ENCODE data around the gene PRKACG. TPM values are rescaled to one million over a fixed set of nuclear protein-coding genes. Genes with fewer than 3 reads are reported as not detected.
A peak's percentile ranks its signal among the peaks of the same experiment; 100 is the strongest.

PRKACG gene
- total RNA-seq, 4 donors from 2014 or later = not detected

DNA sequence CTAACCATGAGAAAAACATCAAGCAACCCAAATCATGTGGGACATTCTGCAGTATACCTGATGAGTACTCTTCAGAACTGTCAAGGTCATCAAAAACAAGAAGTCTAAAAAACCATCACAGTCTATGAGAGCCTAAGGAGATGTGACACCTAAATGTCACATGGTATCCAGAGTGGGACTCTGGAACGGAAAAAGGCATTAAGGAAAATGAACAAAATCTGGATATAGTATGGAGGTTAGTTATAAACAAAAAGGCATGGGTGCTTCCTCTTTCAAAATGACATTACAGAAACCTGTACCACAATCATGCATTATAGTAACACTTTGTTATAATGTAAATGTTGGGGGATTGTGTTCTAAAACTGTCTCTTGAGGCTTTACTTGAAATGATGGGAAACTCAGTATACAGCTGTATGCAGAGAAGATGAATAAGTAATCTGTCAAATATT is 47.4 kb downstream of the PRKACG start:
- TF ChIP-seq EP300 (IDR thresholded peaks at IDR 0.05) = no peak
- no peak for TF ChIP-seq CTCF (IDR thresholded peaks at IDR 0.05)
- no peak for TF ChIP-seq POLR2A (IDR thresholded peaks at IDR 0.05)
- no peak for DNase-seq (ENCODE audit: low spot score in 2 of 2)
- peaks cover 0 to 9% (median 3%) of the 10 kb centered on the region in 4 donors for H3K4me1 ChIP-seq
- no peaks in the 10 kb centered on the region for H3K27me3 ChIP-seq
- no peak overlapping the region for H3K4me3 ChIP-seq
- H3K36me3 ChIP-seq = no peaks in the 10 kb centered on the region
- 86 to 87% methylated on average over 1 of the region's 1 CpG for WGBS, 2 donors
- no peak overlapping the region for H3K27ac ChIP-seq
- no peaks in the 10 kb centered on the region for H3K9me3 ChIP-seq

DNA sequence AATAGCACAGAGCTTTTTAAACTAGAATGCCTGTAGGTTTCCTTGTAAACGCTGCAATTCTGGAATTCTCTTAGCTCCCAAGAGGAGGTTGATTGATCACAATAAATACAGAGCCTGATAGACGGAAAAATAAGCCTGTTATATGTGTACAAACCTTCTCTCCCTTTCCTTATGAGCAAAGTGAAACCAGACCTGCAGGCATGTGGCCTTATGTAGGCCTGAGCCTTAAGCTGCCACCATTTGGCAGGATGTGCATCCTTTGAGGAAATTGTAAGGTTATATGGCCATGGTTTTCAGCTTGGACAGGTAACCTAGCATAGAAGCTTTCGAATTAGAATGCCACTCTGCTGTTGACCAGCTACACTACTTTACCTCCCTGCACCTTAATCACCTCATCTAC is 49.1 kb downstream of the PRKACG start:
- H3K36me3 ChIP-seq = no peaks in the 10 kb centered on the region
- H3K9me3 ChIP-seq = no peaks in the 10 kb centered on the region
- H3K27ac ChIP-seq = no peak overlapping the region
- DNase-seq (ENCODE audit: low spot score in 2 of 2) = no peak
- H3K27me3 ChIP-seq = no peaks in the 10 kb centered on the region
- peaks cover 0 to 9% (median 3%) of the 10 kb centered on the region in 4 donors for H3K4me1 ChIP-seq
- 52% methylated on average over 3 of the region's 3 CpGs for WGBS, 2 donors
- TF ChIP-seq POLR2A (IDR thresholded peaks at IDR 0.05) = no peak
- no peak for TF ChIP-seq EP300 (IDR thresholded peaks at IDR 0.05)
- TF ChIP-seq CTCF (IDR thresholded peaks at IDR 0.05) = no peak
- H3K4me3 ChIP-seq = no peak overlapping the region

DNA sequence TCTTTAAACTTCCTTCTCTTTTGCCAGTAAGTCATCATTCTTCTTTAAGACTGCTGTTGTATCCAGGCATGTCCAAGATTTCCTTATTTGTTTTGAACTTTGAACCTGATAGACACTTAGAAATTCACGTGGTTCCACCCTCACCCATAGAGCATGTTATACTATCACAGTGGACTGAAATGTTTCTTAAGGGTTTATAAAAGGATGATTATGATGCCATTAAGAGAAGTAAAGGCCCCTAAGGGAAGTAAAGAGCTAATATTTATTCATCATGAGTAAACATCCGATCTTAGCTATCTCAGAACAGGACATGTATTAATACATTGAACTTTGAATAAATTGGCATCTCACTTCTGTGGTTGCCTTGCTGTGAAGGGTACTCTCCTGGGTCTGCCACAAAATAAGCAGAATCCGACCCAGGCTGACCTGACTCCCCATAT is 49.8 kb downstream of the PRKACG start:
- Histone ChIP-seq H3K4me3 (no peak overlapping the region), H3K9me3 (no peaks in the 10 kb centered on the region), H3K27ac (peak overlapping the region in 1 of 4 donors; percentile 40), H3K27me3 (no peaks in the 10 kb centered on the region), H3K4me1 (peaks cover 0 to 9% (median 3%) of the 10 kb centered on the region in 4 donors), H3K36me3 (no peaks in the 10 kb centered on the region)
- no peak for TF ChIP-seq CTCF (IDR thresholded peaks at IDR 0.05)
- no peak for TF ChIP-seq POLR2A (IDR thresholded peaks at IDR 0.05)
- 16 to 19% methylated on average over 3 of the region's 3 CpGs for WGBS, 2 donors
- no peak for DNase-seq (ENCODE audit: low spot score in 2 of 2)

DNA sequence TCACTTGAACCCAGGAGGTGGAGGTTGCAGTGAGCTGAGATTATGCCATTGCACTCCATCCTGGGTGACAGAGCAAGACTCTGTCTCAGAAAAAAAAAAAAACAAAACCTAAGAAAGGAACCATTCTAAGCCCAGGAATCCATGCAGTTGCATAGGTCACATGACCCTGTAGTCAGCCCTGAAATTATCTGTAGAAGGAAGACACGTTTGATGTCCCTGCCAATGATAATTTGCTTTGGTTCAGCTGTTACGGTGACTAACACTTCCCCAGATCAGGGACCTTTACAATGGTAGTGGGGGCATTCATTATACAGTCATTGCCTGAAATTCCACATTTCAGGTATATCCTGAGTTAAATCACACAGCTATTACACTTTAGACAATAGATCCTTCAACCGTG is 50.5 kb downstream of the PRKACG start:
- no peaks in the 10 kb centered on the region for H3K36me3 ChIP-seq

More for the DNA sequence above, 50.5 kb downstream of the PRKACG start:
- peak overlapping the region in 1 of 4 donors; percentile 40 for H3K27ac ChIP-seq
- H3K9me3 ChIP-seq = no peaks in the 10 kb centered on the region
- no peaks in the 10 kb centered on the region for H3K27me3 ChIP-seq
- TF ChIP-seq POLR2A (IDR thresholded peaks at IDR 0.05) (no peak), EP300 (IDR thresholded peaks at IDR 0.05) (no peak), CTCF (IDR thresholded peaks at IDR 0.05) (no peak)
- H3K4me1 ChIP-seq = peaks cover 0 to 9% (median 3%) of the 10 kb centered on the region in 4 donors
- 51 to 59% methylated on average over 3 of the region's 3 CpGs for WGBS, 2 donors
- DNase-seq (ENCODE audit: low spot score in 2 of 2) = no peak
- H3K4me3 ChIP-seq = no peak overlapping the region

Other genes starting within 250 kb of the PRKACG start
- gene FXN, start 21.6 kb upstream of the PRKACG start, total RNA-seq = 1 to 10 TPM; 2.4 to 7.3 (median 5.2) TPM
- gene TJP2, start 160.2 kb upstream of the PRKACG start, total RNA-seq = 100 to 1,000 TPM; 123 to 207 (median 182) TPM

Data from tibial nerve (tissue), 4 donors.